GM12865 (cell line): ENCODE measurements around the gene EPHA1.
"Not testable (repeated sequence)": the region's sequence is repeated elsewhere in the genome, so short reads cannot be mapped to it uniquely, and the experiment has no call there.

Experiments used
- DNase-seq: peaks from one replicate; pipeline ENCODE4 v3.0.0; 2010; ENCODE audit warnings: low read depth
- H3K4me3 ChIP-seq: 2 replicates; pipeline ENCODE4 v1.5.1; 2011; ENCODE audit warnings: mild to moderate bottlenecking, low read depth, low read length, control low read depth
- CTCF ChIP-seq: IDR thresholded peaks from 2 replicates; pipeline ENCODE4 v1.5.1; 2011; ENCODE audit warnings: low read length, control low read depth, low read depth, inconsistent platforms; ENCODE audit not compliant: insufficient read depth; ENCODE audit errors: missing control alignments

The EPHA1 gene

GRCh38 chr7:143411976-143412708 is 3.5 kb upstream of the EPHA1 start:
- no peak for TF ChIP-seq CTCF
- H3K4me3 ChIP-seq, result no peak overlapping the region
- no peak for DNase-seq

GRCh38 chr7:143410521-143411004 is 1.9 kb upstream of the EPHA1 start:
- no peak overlapping the region for H3K4me3 ChIP-seq
- no peak for TF ChIP-seq CTCF
- DNase-seq, result no peak

GRCh38 chr7:143408252-143408685 is 387 bp downstream of the EPHA1 start:
- no peak for DNase-seq
- TF ChIP-seq CTCF, result no peak
- no peak overlapping the region for H3K4me3 ChIP-seq

GRCh38 chr7:143407287-143408251 is 1.1 kb downstream of the EPHA1 start:
- DNase-seq, result no peak
- no peak overlapping the region for H3K4me3 ChIP-seq
- TF ChIP-seq CTCF, result no peak

GRCh38 chr7:143406002-143406357 is 2.7 kb downstream of the EPHA1 start:
- no peak overlapping the region for H3K4me3 ChIP-seq
- DNase-seq, result no peak
- TF ChIP-seq CTCF, result no peak

GRCh38 chr7:143405173-143406001 is 3.3 kb downstream of the EPHA1 start:
- H3K4me3 ChIP-seq, result no peak overlapping the region
- no peak for TF ChIP-seq CTCF
- no peak for DNase-seq

- not testable (repeated sequence) for DNase-seq, H3K4me3 ChIP-seq
Observed at GRCh38 chr7:143402233-143402632, 6.4 kb downstream of the EPHA1 start.
